GM21515 (cell line): ENCODE data around the gene C2orf74.
"Not testable (repeated sequence)": the region's sequence is repeated elsewhere in the genome, so short reads cannot be mapped to it uniquely, and the experiment has no call there.

ENCODE experiments used
- ATAC-seq: cut with Tn5 transposase; IDR thresholded peaks from one replicate; pipeline ENCODE4 v1.9.1; 2021; ENCODE audit not compliant: unreplicated experiment

The C2orf74 gene

DNA sequence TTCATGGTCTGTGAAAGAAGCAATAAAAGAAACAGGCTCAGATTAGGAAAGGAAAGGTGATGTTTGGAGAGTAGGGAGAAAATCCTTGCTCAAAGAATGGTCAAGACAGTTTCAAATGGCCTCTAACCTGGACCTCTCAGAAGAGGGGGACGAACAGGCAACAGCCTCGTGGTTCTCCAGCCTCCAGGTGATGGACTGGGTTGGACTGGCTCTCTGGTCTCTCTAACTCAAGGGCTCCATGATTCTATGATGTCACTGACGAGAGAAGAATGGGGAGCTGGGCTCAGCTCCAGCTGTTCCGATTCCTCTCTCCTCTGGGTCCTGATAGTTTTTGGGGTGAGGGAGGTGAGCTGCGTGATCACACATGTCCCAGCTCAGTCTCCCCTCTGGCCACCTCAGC is at the start of gene C2orf74:
Gene C2orf74 (plus strand): TSS at position 301 of the 400 bp plus-strand sequence. CDS start 327 bp downstream, outside the sequence.
- no peak for ATAC-seq

DNA sequence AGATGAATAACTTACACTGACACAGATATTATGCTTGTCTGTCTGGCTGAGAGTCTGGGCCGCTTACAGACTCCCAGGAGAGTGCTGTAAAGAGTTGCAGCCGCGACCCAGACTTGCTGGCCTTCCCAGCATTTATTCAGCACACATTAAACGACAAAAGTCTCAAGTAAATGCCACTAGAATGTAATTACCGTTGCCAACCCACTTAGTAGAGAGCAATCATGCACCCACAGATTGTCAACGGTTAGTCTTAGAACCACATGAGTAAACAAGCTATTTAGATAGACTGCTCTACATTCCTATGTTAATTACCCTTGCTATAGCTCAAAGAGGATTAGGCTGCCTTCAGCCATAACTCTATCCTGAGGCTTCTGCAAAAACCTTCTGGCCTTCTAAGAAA is 47.8 kb upstream of the C2orf74 start:
- ATAC-seq: no peak

DNA sequence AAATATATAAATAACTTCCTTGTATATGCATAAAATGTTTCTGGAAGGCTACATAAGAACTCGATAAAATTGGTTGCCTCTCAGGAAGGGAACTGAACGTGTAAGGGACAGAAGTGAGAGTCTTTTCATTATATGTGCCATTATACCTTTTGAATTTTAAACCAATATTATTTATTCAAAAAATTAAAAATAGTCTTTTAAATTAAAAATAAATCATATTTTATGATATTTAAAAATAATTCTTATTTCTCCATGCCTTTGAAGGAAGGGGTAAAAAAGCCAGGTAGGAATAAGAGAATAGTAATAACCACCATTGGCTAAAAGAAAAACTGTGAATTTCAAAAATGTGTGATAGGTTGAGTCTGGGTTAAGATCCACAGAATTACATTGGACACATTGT is 45.7 kb upstream of the C2orf74 start:
- no peak for ATAC-seq

DNA sequence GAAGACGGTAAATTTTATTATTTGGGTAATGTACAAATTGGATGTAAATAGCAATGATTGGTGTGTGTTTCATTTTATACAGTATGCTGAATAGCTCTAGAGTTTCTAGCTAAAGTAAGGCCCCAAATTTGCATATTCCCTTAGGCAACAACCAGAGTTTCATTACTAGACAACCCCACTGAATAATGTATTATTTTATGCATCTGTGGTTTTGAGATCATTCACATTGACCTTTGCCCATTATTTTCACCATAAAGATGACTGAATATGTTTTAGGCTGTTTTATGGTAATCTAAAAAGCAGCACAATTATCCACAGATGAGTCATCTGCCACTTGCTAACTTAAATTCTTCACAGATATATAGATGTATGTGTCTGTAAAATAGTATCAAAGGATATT is 44.5 kb upstream of the C2orf74 start:
- ATAC-seq: no peak

DNA sequence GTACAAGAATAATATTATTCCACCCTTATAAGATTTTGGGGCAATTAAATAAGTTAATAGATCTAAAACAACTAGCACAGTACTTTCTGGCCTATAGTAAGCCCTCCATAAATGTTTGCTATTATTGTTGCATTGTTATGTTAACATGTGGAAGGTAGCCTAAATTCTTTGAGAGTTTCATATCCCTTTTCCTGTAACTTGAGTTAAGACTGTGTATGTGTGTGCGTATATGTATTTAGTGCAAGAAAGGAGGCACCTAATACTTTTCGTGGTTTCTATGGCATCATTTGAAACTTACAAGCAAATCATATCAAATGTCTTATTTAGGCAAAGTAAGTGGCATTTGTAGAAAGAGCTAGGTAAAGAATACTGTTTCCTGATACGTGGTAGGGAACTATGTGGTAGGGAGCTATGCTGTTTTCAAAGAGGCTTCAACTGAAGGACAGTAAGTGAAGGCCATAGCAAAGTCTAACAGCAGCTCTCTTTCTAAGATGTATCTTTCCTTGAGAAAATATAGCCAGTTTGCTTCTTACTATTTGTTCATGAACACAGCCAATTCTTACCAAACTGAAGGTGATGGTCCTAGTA is 36.8 kb upstream of the C2orf74 start:
- no peak for ATAC-seq

DNA sequence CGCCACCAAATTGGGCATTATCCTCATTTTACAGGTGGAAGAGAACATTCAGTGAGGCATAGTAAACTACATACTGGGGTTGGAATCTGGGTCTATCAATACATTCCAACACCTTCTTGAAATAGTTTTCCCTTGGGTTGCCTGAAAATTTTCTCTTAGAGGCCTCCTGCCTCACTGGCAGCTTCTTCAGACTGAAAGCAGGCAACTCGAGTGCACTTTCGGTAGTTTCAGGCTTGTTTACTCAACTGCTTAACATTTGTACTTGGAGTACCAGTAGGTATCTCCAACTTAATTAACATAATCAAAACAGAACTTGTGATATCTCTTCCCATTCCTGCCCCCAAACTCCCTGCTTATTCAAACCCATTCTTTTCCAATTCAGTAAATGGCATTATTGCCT is 36.2 kb upstream of the C2orf74 start:
- no peak for ATAC-seq

DNA sequence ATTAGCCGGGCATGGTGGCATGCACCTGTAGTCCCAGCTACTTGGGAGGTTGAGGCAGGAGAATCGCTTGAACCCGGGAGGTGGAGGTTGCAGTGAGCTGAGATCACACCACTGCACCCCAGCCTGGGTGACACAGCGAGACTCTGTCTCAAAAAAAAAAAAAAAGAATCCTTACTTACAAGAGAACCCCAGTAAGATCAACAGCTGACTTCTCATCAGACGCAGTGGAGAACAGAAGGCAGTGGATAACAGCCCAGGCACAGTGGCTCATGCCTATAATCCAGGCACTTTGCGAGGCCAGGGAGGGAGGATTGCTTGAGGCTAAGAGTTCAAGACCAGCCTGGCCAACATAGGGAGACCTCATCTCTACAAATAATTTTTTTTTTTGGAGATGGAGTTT is 33.9 kb upstream of the C2orf74 start:
- ATAC-seq: not testable (repeated sequence)

DNA sequence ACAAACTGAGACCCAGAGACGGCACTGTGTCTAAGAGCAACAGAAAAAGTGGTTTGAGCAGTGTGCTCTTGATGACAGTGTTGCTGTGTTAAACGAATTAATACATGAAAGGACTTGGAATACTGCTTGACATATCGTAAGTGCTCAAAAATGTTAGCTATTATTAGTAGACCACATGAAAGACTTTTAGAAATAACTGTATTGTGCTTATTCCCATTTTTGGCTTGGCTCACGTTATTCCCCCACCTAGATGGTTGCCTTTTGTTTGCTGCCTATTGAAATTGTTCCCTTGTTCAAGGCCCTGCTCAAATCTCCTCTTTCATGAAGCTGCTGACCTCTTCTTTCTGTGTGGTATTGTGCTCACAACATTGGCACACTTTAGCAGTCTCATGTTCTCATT is 27.8 kb upstream of the C2orf74 start:
- ATAC-seq: no peak

DNA sequence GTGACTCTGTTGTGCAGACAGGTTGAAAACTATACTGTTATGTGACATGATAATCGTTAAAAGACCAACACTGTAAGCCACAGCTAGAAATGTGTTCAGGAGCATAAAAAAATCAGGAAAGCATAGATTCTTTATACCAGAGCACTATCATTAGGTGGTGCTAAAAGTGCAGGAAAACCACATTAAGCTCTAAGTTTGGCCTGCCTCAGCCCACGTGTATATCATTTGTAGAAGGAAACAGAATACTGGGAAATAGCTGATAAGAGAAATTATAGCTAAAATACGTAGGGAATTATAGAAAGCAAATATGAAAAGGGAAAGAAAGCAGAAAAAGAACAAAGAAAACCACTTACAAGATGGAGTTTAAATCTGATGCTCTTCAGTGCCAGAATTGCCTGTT is 26.5 kb upstream of the C2orf74 start:
- no peak for ATAC-seq

DNA sequence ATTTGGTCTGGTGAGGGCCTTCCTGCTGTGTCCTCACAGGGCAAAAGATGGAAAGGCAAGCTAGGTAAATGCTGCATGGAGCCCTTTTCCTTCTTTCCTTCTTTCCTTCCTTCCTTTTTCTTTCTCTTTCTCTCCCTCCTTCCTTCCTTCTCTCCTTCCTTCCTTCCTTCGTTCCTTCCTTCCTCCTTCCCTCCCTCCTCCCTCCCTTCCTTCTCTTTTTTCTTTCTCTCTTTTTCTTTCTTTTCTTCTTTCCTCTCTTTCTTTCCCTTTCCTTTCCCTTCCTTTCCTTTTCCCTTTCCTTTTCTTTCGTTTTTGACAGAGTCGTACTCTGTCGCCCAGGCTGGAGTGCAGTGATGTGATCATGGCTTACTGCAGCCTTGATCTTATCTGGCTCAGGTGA is 23.1 kb upstream of the C2orf74 start:
- ATAC-seq: no peak

DNA sequence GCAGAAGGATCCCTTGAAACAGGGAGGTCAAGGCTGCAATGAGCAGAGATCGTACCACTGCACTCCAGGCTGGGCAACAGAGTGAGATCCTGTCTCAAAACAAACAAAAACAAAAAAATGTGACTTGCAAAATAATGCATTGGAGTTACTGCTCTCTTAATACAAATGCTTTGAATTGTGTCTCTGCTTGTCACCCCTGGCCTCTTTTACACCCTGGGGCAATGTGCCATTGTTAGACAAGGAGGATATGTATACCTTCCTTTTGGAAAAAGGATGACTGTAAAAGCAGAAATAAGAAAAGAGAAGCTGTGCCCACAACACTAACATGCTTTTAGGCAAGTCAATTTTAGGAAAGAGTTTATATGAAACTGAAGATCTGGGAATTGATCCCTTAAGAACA is 20.8 kb upstream of the C2orf74 start:
- ATAC-seq: no peak

DNA sequence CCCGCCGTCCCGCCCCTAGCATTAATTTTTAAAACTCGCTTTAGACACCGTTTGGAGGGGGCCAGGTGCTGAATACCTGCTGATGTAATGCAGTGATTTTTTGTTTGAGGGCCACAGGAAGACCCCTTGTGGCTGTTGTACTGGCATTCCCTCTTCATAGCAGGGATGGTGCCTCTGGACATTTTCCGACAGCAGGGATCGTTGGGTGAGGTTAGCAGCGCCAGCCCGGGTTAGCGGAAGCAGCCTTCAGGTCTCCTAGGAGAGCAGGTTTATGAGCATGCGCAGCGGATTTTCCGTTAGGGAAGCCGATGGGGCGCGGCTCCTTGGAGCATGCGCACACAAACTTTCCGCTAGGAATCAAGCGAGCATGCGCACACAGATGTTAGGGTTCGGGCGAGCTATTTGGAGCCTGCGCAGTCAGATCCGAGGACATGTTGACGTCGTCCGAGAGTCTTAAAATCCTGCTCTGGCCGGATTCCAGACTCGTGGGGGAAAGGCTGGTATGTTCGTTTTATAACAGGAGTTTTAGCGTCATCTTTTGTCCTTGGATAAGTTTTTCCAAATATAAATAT is 17.2 kb upstream of the C2orf74 start:
- peak; percentile 89 for ATAC-seq

DNA sequence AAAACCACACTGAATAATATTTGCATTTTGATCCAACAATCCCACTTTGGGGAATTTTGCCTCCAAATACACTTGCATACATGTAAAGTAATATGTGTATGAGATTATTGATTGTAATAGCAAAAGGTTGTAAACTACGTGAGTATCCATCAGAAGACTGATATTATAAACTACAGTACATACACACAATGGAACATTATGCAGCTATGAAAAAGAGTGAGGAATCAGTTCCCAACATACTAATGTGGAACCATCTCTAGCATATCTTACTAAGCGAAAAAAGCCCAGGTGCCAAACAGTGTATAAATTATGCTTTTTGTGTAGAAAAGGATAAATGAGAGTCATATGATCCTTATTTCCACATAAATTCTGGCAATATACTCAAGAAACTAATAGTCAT is 16.0 kb upstream of the C2orf74 start:
- no peak for ATAC-seq

DNA sequence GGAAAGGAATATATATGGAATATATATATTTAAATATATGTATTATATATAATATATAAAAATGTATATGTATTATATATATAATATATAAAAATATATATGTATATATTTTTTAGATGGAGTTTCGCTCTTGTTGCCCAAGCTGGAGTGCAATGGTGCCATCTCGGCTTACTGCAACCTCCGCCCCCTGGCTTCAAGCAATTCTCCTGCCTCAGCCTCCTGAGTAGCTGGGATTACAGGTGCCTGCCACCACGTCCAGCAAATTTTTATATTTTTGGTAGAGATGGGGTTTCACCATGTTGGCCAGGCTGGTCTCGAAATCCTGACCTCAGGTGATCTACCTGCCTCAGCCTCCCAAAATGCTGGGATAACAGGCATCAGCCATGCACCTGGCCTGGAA is 13.9 kb upstream of the C2orf74 start:
- ATAC-seq: not testable (repeated sequence)

DNA sequence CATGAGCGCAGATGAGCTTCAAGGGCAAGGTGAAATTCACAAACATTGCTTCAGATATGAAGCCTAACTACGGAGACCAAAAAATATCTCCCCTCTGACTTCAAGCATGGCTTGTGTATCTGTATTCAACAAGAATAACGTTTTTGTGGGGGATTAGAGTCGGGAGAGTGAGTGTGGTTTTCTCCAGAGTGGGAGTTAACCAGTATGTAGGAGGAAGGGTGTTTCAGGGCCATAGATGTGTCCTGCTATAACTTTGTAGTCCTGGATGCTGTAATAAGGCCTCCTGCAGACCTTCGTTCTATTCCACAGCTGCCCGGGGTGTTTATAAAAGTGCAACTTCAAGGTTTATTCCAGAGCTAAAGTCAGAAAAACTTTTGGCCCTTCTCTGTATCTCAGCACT is 12.9 kb upstream of the C2orf74 start:
- no peak for ATAC-seq

DNA sequence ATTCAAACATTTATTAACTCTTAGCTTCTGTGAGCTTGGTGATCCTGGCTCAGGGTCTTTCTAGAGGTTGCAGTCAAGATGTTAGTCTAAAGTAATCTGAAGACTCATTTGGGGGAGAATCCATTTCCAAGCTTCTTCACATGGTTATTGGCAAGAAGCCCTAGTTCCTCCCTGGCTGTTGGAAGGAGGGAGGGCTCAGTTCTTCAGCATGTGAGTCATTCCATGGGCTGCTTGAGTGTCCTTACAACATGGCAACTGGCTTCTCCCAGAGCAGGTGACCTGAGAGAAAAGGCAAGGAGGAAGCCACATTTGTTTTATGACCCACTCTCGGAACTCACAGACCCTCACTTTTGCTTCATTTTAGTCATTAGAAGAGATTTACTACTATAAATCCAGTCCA is 10.6 kb upstream of the C2orf74 start:
- no peak for ATAC-seq

DNA sequence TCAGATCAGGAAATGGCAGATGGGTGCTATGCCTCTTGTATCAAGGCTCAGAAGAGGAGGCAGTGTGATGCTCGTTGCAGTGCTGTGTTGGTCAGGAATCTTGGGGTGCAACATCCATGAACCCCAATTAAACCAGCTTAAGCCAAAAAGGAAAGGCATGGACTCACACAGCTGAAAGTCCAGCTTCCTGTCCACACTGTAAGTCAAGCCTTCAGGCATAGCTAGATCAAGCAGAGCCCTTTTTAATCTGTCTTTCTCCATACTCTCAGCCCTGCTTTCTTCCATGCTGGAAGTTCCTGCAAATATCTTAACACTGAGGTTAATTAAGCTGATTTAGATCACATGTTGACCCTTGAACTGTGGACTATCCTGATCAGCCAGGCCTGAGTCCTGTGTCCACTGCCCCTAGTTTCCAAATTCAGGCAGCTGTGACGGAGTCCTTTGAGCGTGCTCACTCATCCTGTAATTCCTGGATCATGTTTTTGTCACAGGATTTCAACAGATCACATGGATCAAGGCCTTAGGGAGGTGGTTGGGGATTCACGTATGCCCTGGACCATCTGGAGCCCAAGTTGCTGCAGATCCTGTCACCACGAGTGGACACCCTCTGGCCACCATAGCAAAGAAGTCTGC is 4.5 kb upstream of the C2orf74 start:
- ATAC-seq: no peak

DNA sequence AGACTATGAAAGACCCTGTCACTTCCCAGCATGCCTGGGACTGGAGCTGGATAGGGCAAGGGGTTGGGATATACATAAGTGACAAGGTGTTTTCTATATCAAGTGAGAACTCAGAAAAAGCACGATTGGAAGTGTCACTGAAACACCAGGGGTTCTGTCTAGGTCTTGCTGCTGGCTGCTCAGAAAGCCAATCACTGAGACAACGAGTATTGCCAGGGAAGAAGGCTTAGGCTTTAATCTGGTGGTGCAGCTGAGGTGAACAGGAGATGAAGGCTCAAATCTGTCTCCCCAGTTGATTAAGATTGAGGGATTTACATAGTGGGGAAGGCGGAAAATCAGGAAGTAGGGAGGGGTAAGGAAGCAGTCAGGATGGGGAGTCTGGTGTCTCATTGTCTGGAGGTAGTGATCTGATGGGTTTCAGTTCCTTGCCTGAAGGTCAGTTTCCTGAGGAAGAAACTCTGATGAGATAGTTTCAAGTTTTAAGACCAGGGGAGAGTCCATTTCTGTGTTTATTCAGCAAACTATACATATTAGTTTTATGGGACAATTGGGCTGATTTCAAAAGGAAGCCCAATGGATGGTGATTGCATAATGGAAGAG is 3.5 kb upstream of the C2orf74 start:
- ATAC-seq: no peak

DNA sequence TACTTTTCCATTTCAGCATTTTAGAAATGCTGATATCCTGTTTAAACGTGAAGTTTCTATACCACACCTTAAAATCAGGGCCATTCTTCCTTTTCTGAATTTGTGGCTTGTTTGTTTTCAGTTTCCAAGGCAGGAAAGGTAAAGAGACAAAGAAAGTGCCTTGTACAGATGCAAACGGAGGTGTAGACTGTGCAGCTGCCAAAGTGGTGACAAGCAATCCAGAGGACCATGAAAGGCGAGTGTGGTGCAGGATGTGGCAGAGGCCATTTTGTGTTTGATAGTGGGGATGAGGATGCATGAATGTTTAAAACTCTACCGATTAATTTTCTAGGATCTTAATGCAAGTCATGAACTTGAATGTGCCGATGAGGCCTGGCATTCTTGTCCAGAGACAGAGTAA is 733 bp downstream of the C2orf74 start:
- ATAC-seq: no peak

DNA sequence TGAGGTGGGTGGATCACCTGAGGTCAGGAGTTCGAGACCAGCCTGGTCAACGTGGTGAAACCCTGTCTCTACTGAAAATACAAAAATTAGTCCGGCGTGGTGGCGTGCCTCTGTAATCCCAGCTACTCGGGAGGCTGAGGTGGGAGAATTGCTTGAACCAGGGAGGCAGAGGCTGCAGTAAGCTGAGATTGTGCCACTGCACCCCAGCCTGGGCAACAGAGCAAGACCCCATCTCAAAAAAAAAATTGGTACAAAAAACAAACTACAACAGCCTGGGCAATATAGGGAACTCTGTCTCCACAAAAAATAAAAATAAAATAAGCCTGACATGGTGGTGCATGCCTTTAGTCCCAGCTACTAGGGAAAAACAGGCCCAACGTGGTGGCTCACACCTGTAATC is 3.1 kb downstream of the C2orf74 start:
- not testable (repeated sequence) for ATAC-seq

DNA sequence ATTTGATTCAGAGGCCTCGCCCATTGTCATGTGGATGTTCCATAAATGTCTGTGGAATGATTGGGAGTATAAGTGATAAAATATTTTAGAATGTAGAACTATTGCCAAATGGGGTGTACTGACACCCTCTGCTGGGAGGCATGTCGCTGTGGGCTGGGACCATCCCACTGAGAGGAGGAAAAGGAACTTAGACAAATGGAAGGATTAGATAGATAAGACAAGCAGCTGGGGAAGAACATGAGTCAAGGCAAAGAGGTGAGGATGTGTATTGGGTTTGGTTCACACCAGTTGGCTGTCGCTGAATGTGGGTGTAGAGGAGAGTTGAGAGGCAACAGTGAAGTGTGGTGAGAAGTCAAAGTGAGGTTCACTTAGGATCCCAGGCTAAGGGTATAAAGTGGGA is 4.0 kb downstream of the C2orf74 start:
- no peak for ATAC-seq

DNA sequence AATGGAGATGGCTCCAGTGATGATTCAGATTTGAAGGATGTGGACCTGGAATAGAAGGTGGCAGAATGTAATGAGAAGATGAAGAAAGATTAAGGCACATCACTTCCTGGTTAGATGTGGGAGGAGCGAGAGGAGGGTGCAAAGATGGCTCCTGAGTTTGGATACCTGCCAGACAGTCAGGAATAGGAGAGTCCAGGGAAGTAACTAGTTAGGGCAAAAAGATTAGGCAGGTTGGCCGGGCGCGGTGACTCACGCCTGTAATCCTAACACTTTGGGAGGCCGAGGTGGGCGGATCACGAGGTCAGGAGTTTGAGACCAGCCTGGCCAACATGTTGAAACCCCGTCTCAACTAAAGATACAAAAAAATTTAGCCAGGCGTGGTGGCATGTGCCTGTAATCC is 5.6 kb downstream of the C2orf74 start:
- ATAC-seq: no peak
